GM12875 (cell line): ENCODE data around the gene DMRT1.

ENCODE experiments used
- H3K4me3 ChIP-seq: one replicate; pipeline ENCODE4 v1.5.1; 2011; ENCODE audit warnings: low read depth, low read length, control low read depth
- CTCF ChIP-seq: IDR thresholded peaks from 2 replicates; pipeline ENCODE4 v1.5.1; 2011; ENCODE audit warnings: low read depth, mild to moderate bottlenecking, control low read depth, inconsistent platforms, low read length, moderate library complexity, borderline replicate concordance; ENCODE audit not compliant: insufficient read depth

DMRT1 gene

GRCh38 chr9:942805-943580 is 101.5 kb downstream of the DMRT1 start:
- no peak for TF ChIP-seq CTCF
- H3K4me3 ChIP-seq, result no peak overlapping the region

- no peak overlapping the region for H3K4me3 ChIP-seq
- no peak for TF ChIP-seq CTCF
Observed at GRCh38 chr9:947985-948384, 106.5 kb downstream of the DMRT1 start.

- TF ChIP-seq CTCF, result no peak
- no peak overlapping the region for H3K4me3 ChIP-seq
Observed at GRCh38 chr9:948497-948896, 107.0 kb downstream of the DMRT1 start.

GRCh38 chr9:950139-950538 is 108.6 kb downstream of the DMRT1 start:
- H3K4me3 ChIP-seq, result no peak overlapping the region
- TF ChIP-seq CTCF, result no peak

- no peak overlapping the region for H3K4me3 ChIP-seq
- TF ChIP-seq CTCF, result no peak
Observed at GRCh38 chr9:952546-952945, 111.0 kb downstream of the DMRT1 start.

- TF ChIP-seq CTCF, result no peak
- H3K4me3 ChIP-seq, result no peak overlapping the region
Observed at GRCh38 chr9:959105-959504, 117.6 kb downstream of the DMRT1 start.

- no peak for TF ChIP-seq CTCF
- no peak overlapping the region for H3K4me3 ChIP-seq
Observed at GRCh38 chr9:959914-960313, 118.4 kb downstream of the DMRT1 start.
